Gastroesophageal sphincter (tissue), 4 donors: ENCODE data around the gene NNAT. TPM values are rescaled to one million over a fixed set of nuclear protein-coding genes. Genes with fewer than 3 reads are reported as not detected.

ENCODE experiments used
- ATAC-seq: fragments of 150-250 bp; one replicate; pipeline ENCODE4 v1.9.1; 2016; ENCODE audit warnings: mild to moderate bottlenecking, moderate library complexity
- H3K27ac ChIP-seq, 4 donors: fragments of 200-600 bp; sonication (generic) in 3 of 4; 1 replicate in 3 of 4; 2 replicates in 1 of 4; pipeline ENCODE4 v1.5.1; 2016 to 2019
- H3K27me3 ChIP-seq: fragments of 200-600 bp; sonication (generic); one replicate; pipeline ENCODE4 v1.5.1; 2019
- H3K36me3 ChIP-seq, 2 donors: fragments of 200-600 bp; sonication (generic); one replicate each; pipeline ENCODE4 v1.5.1; 2019; ENCODE audit warnings: control low read depth in 1 of 2
- H3K4me1 ChIP-seq, 3 donors: fragments of 200-600 bp; sonication (generic); 1 replicate in 2 of 3; 2 replicates in 1 of 3; pipeline ENCODE4 v1.5.1; 2016 to 2019; ENCODE audit warnings: control low read depth in 2 of 3
- H3K4me3 ChIP-seq, 2 donors: fragments of 200-600 bp; sonication (generic); one replicate each; pipeline ENCODE4 v1.5.1; 2019; ENCODE audit warnings: mild to moderate bottlenecking in 1 of 2, moderate library complexity in 1 of 2
- H3K9me3 ChIP-seq, 3 donors: fragments of 200-600 bp; sonication (generic); one replicate each; pipeline ENCODE4 v1.5.1; 2017 to 2019; ENCODE audit warnings: control low read depth in 2 of 3
- CTCF ChIP-seq, 4 experiments: fragments of 200-600 bp in 2 of 4; fragments of 450-650 bp in 2 of 4; sonication (generic) in 1 of 4; IDR thresholded peaks; one replicate each; pipeline ENCODE4 v1.5.1; 2017 to 2019; ENCODE audit warnings: antibody characterized with exemption in 4 of 4, mild to moderate bottlenecking in 2 of 4, moderate library complexity in 2 of 4
- EP300 ChIP-seq: sonication (generic); formaldehyde crosslinking; IDR thresholded peaks from one replicate; pipeline ENCODE4 v1.6.1; 2017; ENCODE audit warnings: antibody characterized with exemption, mild to moderate bottlenecking
- POLR2A ChIP-seq, 2 donors: fragments of 450-650 bp; IDR thresholded peaks; one replicate each; pipeline ENCODE4 v1.6.1; 2017; ENCODE audit warnings: antibody characterized with exemption in 2 of 2, mild to moderate bottlenecking in 2 of 2, moderate library complexity in 1 of 2
- POLR2AphosphoS5 ChIP-seq: sonication (generic); formaldehyde crosslinking; IDR thresholded peaks from one replicate; pipeline ENCODE4 v1.6.1; 2017; ENCODE audit warnings: antibody characterized with exemption
- WGBS, 2 donors: methylation state at CpG; one replicate each; pipeline ENCODE4 v1.1.5; 2018; ENCODE audit warnings: low coverage in 1 of 2; 5-methylcytosine and 5-hydroxymethylcytosine counted together
- total RNA-seq, 4 donors: library from RNA; depleted of rRNA; stranded (reverse); fragments of >200 nt; gene quantifications; one replicate each; pipeline ENCODE4 v1.1.0, GENCODE V29; 2016

Gene NNAT
- total RNA-seq, 4 donors from 2014 or later, result 3.3 to 8.8 (median 7.7) TPM

- ATAC-seq, result no peak
- peaks cover 0 to 7% (median 0%) of the 10 kb centered on the region in 3 donors for H3K4me1 ChIP-seq
- TF ChIP-seq POLR2A (IDR thresholded peaks at IDR 0.05) (no peak), CTCF (IDR thresholded peaks at IDR 0.05) (no peak), EP300 (no peak), POLR2AphosphoS5 (no peak)
- H3K9me3 ChIP-seq, result no peaks in the 10 kb centered on the region
- peaks cover 62% of the 10 kb centered on the region for H3K27me3 ChIP-seq
- no peaks in the 10 kb centered on the region for H3K36me3 ChIP-seq
- no peak overlapping the region for H3K4me3 ChIP-seq
- no peak overlapping the region for H3K27ac ChIP-seq
- 45 to 77% methylated on average over 2 to 5 of the region's 6 CpGs for WGBS, 2 donors
These were observed 50.0 kb downstream of the NNAT start for GRCh38 chr20:37571033-37571432.

Other genes starting within 250 kb of the NNAT start
- gene MANBAL, start 231.6 kb upstream of the NNAT start, total RNA-seq, result 10 to 100 TPM; 28.2 to 53.0 (median 44.6) TPM
- gene SRC, start 175.1 kb upstream of the NNAT start, total RNA-seq, result 10 to 100 TPM; 30.6 to 54.7 (median 45.0) TPM
- 10 to 100 TPM; 37.7 to 65.5 (median 55.6) TPM for gene BLCAP, start 6.6 kb downstream of the NNAT start, total RNA-seq
- 10 to 100 TPM; 43.8 to 58.4 (median 47.1) TPM for gene CTNNBL1, start 172.8 kb downstream of the NNAT start, total RNA-seq